ENCODE results near the gene ZNF536.

The ZNF536 gene

DNA sequence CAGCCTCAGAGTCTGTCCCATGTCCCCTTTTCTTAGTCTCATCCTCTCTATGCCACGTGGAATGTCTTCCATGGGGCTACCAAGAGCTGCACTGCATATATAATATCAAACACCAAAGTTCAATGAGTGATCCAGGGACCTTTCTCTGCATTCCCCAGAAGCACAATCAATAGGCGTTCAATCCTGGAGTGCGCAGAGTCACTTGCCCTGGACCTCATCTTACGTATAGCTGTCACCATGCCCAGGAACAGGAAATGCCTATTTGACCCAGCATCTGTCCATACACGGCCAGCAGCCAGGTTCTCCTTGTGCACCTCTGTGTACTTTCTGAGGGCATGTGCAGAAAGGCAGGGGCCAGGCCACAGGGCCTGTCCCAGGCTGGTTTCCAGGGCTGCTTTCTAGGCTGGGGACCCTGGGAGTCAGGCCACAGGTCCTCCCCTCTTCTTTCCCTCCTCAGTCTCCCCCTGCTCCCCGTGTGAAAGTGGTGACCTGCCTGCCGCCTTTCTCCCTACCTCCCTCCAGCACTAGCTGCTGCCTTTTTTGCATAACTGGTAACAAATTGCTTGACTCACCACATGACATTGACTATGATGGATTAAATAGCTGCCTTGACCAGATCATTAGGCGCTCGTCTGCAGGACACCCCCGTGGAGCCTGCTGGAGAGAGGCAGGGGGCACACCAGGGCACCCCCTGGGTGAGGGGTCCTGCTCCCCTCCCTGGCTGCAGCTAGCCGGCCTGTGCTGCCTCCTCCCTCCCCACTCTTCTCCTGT lies 222.0 kb downstream of the ZNF536 start:
- TF ChIP-seq, protein P1, sequence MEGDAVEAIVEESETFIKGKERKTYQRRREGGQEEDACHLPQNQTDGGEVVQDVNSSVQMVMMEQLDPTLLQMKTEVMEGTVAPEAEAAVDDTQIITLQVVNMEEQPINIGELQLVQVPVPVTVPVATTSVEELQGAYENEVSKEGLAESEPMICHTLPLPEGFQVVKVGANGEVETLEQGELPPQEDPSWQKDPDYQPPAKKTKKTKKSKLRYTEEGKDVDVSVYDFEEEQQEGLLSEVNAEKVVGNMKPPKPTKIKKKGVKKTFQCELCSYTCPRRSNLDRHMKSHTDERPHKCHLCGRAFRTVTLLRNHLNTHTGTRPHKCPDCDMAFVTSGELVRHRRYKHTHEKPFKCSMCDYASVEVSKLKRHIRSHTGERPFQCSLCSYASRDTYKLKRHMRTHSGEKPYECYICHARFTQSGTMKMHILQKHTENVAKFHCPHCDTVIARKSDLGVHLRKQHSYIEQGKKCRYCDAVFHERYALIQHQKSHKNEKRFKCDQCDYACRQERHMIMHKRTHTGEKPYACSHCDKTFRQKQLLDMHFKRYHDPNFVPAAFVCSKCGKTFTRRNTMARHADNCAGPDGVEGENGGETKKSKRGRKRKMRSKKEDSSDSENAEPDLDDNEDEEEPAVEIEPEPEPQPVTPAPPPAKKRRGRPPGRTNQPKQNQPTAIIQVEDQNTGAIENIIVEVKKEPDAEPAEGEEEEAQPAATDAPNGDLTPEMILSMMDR (IDR thresholded peaks at IDR 0.05; ENCODE audit: low read depth, low read length) = no peak
- H3K4me3 ChIP-seq (ENCODE audit: low read depth, low read length) = no peak overlapping the region

DNA sequence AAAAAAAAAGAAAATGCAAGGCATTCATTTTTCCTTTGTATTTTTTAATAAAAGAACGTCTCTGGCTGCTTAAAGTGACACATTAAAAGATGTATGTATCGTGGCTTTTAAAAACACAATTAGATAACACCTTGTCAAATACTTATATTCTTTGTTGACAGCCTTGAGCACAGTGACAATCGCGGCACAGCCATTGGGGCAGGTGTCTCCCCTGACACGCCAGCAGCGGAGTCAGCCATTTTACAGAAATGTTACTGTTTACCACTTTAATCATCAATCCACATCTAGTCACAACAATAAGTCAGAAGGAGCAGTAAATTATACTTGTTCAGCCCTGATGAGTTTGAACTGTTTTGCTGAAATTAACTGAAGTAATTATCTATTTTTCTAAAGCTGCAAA lies 224.1 kb downstream of the ZNF536 start:
- TF ChIP-seq, protein P1 (IDR thresholded peaks at IDR 0.05; ENCODE audit: low read depth, low read length) = no peak
- H3K4me3 ChIP-seq (ENCODE audit: low read depth, low read length) = no peak overlapping the region

DNA sequence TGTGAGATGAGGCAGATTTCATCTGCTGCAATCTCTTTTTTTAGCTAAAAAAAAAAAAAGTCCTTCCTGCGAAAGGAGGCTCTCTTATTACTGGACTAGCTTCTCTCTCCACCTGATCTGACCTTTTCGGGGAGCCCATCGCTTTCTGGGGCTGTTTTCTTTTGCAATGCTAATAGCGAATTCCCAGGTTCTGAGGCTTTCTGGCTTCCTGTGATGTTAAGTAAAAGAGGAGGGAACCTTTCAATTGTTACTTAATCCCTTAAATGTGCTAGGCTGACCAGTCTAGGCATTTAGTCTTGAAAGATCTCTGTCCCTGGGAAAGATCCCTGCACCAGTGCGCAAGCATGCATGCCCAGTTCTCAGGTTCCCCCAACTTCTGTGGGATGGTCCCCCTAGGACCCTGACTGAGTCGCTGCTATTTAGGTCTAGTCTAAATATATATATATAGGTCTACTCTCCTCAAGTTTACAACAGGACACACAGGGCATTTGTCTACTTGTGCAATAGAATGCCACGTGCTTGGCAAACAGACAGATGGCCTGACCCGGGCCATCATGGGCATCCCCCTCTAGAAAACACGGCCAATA lies 224.7 kb downstream of the ZNF536 start:
- TF ChIP-seq, protein P1 (IDR thresholded peaks at IDR 0.05; ENCODE audit: low read depth, low read length) = no peak

DNA sequence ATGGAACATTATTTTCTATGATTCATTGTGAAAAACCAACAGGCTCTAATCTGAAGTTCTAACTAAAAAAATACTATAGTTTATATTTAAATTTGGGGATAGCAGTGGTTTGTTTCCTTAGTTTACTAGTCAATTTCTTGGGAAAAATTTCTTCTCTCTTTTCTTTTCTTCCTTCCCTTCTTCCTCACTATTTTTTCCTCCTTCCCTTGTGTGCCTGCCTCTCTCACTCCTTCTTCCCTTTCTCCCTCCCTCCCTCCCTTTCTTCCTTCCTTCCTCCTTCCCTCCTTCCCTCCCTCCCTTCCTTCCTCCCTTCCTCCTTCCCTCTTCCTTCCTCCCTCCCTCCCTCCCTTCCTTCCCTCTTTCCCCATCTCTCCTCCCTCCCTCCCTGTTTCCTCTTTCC lies 226.5 kb downstream of the ZNF536 start:
- TF ChIP-seq, protein P1 (IDR thresholded peaks at IDR 0.05; ENCODE audit: low read depth, low read length) = no peak
- no peak overlapping the region for H3K4me3 ChIP-seq (ENCODE audit: low read depth, low read length)

More for the DNA sequence above, 224.7 kb downstream of the ZNF536 start:
- H3K4me3 ChIP-seq (ENCODE audit: low read depth, low read length) = no peak overlapping the region

DNA sequence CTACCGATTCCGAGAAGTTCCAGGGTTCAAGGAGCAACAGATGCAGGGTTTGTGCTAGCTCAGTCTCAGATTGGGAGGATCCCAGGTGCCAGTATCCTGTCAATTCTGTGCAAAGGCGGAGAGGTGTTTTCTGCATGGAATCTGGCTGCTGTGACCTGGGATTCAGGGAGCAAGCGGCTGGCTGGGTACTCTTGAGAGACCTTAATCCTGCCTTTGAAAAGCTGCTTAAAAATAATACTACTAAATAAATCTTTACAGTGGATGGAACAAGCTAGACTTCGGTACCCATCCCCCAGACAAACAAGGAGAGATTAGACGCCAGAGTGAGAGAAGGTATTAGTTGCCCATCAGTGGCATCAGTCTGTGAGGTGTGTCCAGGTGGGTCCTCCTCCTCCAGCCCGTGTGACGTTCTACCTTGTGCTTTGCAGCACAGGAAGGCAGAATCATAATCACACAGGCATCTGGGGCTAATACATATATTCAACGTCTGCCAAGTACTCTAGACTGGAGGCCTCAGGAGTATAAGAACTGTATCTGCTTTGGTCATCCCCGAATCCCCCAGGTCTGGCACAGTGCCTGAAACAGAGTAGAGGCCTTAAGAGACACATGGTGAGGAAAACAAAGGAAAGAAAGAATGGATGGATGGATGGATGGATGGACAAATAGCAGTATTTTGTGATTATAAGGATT lies 230.6 kb downstream of the ZNF536 start:
- TF ChIP-seq, protein P1 (IDR thresholded peaks at IDR 0.05; ENCODE audit: low read depth, low read length) = no peak
- no peak overlapping the region for H3K4me3 ChIP-seq (ENCODE audit: low read depth, low read length)

DNA sequence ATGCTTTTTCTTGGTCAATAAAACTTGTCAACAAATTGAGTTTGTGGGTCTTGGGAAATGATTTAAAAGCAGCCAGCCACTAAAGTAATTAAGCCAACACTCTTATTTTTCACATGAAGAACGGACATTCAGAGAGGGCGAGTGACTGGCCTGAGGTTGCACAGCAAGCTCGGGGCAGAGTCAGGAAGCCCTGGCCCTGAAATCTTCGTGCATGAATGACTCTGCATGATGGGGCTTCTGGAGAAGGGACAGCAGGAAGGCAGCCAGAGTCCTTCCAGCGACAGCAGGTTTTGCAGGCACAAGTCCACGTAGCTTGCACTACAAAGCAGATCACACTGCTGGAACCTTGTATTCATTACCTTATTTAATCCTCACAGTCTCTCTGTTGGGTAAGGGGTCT lies 232.5 kb downstream of the ZNF536 start:
- TF ChIP-seq, protein P1 (IDR thresholded peaks at IDR 0.05; ENCODE audit: low read depth, low read length) = no peak
- H3K4me3 ChIP-seq (ENCODE audit: low read depth, low read length) = no peak overlapping the region

DNA sequence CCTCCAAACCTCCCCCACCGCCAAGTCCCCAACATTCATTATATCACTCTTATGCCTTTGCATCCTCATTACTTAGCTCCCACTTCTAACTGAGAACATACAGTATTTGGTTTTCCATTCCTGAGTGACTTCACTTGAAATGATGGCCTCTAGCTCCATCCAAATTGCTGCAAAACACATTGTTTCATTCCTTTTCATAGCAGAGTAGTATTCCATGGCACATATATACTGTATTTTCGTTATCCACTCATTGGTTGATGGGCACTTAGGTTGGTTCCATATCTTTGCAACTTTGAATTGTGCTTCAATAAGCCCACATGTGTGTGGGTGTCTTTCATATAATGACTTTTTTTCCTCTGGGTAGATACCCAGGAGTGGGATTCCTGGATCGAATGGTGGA lies 233.1 kb downstream of the ZNF536 start:
- TF ChIP-seq, protein P1 (IDR thresholded peaks at IDR 0.05; ENCODE audit: low read depth, low read length) = no peak
- no peak overlapping the region for H3K4me3 ChIP-seq (ENCODE audit: low read depth, low read length)

Data from WI38 (cell line).